GM23338 (cell line): ENCODE results near the gene CDH4.

Experiments used
- CREB1 ChIP-seq: fragments of 250-450 bp; sonication (Bioruptor Pico); IDR thresholded peaks from 2 replicates; pipeline ENCODE4 v1.5.0; 2020; ENCODE audit warnings: low read depth, mild to moderate bottlenecking, moderate library complexity
- EZH2 ChIP-seq: fragments of 200-600 bp; sonication (generic); IDR thresholded peaks from one replicate; pipeline ENCODE4 v1.8.0; 2017; ENCODE audit warnings: antibody characterized with exemption, mild to moderate bottlenecking, low read depth; ENCODE audit not compliant: unreplicated experiment
- POLR2AphosphoS5 ChIP-seq: IDR thresholded peaks from 2 replicates; pipeline ENCODE4 v1.6.1; 2016; ENCODE audit warnings: antibody characterized with exemption, low read depth
- REST ChIP-seq: IDR thresholded peaks from one replicate; pipeline ENCODE4 v1.6.1; 2018; ENCODE audit warnings: antibody characterized with exemption; ENCODE audit not compliant: unreplicated experiment
- STAT1 ChIP-seq: IDR thresholded peaks from one replicate; pipeline ENCODE4 v1.6.1; 2016; ENCODE audit warnings: antibody characterized with exemption; ENCODE audit not compliant: unreplicated experiment
- ZNF331 ChIP-seq: fragments of 250-450 bp; sonication (Bioruptor Pico); IDR thresholded peaks from 2 replicates; pipeline ENCODE4 v1.5.0; 2020; ENCODE audit warnings: low read depth, mild to moderate bottlenecking, moderate library complexity
- TF ChIP-seq, protein P1 (sequence below), 2 experiments: fragments of 200-600 bp in 1 of 2; sonication (generic) in 1 of 2; conservative IDR thresholded peaks; 2 replicates each; pipeline versions ENCODE4 v1.5.1 to v1.6.1; 2016 to 2017; ENCODE audit warnings: antibody characterized with exemption in 2 of 2, low read depth in 2 of 2, mild to moderate bottlenecking in 2 of 2, moderate library complexity in 1 of 2

DNA sequence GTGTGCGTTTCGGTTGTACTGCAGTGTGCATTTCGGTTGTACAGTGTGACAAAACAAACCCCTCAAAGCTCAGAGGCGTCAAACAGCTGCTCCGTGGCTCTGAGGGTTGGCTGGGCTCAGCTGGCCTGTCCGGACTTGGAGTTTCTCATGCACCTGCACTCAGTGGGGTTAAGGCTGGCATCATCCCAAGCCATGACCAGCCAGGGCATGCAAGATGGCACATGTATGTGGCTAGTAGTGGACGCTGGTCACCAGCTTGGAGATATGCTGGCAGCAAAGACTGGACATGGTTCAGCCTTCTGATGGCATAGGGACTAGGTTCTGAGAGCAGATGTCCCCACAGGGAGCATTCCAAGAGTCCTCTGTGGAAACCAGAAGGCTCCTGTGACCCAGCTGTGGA lies 187.2 kb downstream of the CDH4 start:
- no peak for TF ChIP-seq POLR2AphosphoS5
- TF ChIP-seq, protein P1, sequence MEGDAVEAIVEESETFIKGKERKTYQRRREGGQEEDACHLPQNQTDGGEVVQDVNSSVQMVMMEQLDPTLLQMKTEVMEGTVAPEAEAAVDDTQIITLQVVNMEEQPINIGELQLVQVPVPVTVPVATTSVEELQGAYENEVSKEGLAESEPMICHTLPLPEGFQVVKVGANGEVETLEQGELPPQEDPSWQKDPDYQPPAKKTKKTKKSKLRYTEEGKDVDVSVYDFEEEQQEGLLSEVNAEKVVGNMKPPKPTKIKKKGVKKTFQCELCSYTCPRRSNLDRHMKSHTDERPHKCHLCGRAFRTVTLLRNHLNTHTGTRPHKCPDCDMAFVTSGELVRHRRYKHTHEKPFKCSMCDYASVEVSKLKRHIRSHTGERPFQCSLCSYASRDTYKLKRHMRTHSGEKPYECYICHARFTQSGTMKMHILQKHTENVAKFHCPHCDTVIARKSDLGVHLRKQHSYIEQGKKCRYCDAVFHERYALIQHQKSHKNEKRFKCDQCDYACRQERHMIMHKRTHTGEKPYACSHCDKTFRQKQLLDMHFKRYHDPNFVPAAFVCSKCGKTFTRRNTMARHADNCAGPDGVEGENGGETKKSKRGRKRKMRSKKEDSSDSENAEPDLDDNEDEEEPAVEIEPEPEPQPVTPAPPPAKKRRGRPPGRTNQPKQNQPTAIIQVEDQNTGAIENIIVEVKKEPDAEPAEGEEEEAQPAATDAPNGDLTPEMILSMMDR (conservative IDR thresholded peaks at IDR 0.05; ENCODE audit: low read depth in 2 of 2): no peak
- TF ChIP-seq EZH2: no peak
- no peak for TF ChIP-seq ZNF331 (CRISPR knock-in tag)
- no peak for TF ChIP-seq STAT1
- TF ChIP-seq REST: no peak
- TF ChIP-seq CREB1 (CRISPR knock-in tag): no peak
